BJ (cell line): ENCODE data around the gene RPL39. TPM values are rescaled to one million over a fixed set of nuclear protein-coding genes. Genes with fewer than 3 reads are reported as not detected.

ENCODE experiments used
- CTCF ChIA-PET: fragments of 350-600 bp; formaldehyde crosslinking; extraction: SDS; loops from one replicate; lab custom pipeline; 2021; ENCODE audit warnings: antibody characterized with exemption, inconsistent platforms; lab: Yijun Ruan, JAX
- POLR2A ChIA-PET: fragments of 300-600 bp; sonication (Branson Sonifier 250); formaldehyde crosslinking; extraction: SDS; loops from one replicate; lab custom pipeline; 2021; ENCODE audit warnings: antibody characterized with exemption; lab: Charles Lee
- DNase-seq: peaks from one replicate; pipeline ENCODE4 v3.0.0-alpha.2; 2011; ENCODE audit warnings: low read depth
- H3K27me3 ChIP-seq: 2 replicates; pipeline ENCODE4 v1.6.0; 2011; ENCODE audit warnings: low read length; ENCODE audit not compliant: control insufficient read depth, insufficient read depth
- H3K36me3 ChIP-seq: 2 replicates; pipeline ENCODE4 v1.5.1; 2011; ENCODE audit warnings: low read length; ENCODE audit not compliant: control insufficient read depth, insufficient read depth
- H3K4me3 ChIP-seq: 2 replicates; pipeline ENCODE4 v1.5.1; 2011; ENCODE audit warnings: low read depth, mild to moderate bottlenecking, control low read depth, low read length
- polyA plus RNA-seq: library from polyadenylated mRNA; depleted of rRNA; stranded (reverse); fragments of >200 nt; gene quantifications from 2 replicates; pipeline ENCODE4 v1.2.3, GENCODE V29; 2011
- TF ChIP-seq, protein P1 (sequence below): IDR thresholded peaks from 2 replicates; pipeline ENCODE4 v1.5.1; 2011; ENCODE audit warnings: low read depth, mild to moderate bottlenecking, control low read depth, inconsistent platforms, low read length, moderate library complexity; ENCODE audit not compliant: insufficient read depth

RPL39 gene
- polyA plus RNA-seq, 1 experiment, result 935 TPM

DNA sequence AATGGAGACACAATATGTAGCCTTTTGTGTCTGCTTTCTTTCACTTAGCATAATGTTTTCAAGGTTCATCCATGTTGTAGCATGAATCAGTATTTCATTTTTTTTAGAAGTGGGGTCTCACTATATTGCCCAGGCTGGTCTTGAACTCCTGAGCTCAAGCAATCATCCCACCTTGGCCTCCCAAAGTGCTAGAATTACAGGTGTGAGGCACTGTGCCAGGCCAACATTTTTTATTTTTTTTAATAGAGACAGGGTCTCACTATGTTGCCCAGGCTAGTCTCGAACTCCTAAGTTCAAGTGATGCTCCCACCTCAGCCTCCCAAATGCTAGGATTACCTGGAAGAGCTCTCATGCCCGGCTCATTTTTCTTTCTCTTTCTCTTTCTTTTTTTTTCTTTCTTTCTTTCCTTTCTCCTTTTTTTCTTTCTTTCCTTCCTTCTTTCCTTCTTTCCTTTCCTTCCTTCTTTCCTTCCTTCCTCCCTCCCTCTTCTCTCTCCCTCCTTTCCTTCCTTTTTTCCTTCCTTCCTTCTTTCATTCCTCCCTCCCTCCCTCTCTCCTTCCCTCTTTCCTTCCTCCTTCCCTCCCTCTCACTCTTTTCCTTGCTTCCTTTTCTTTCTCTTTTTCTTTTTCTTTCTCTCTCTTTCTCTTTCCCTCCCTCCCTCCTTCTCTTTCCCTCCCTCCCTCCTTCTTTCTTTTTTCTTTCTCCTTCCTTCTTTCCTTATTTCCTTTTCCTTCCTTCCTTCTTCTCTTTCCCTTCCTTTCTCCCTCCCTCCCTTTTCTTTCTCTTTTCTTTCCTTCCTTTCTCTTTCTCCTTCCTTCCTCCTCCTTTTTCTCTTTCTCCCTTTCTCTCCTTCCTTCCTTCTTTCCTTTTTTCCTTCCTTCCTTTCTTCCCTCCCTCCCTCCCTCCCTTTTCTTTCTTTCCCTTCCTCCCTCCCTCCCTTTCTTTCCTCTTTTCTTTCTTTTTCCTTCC lies 10.1 kb upstream of the RPL39 start:
- H3K36me3 ChIP-seq, result no peaks in the 10 kb centered on the region
- TF ChIP-seq, protein P1, sequence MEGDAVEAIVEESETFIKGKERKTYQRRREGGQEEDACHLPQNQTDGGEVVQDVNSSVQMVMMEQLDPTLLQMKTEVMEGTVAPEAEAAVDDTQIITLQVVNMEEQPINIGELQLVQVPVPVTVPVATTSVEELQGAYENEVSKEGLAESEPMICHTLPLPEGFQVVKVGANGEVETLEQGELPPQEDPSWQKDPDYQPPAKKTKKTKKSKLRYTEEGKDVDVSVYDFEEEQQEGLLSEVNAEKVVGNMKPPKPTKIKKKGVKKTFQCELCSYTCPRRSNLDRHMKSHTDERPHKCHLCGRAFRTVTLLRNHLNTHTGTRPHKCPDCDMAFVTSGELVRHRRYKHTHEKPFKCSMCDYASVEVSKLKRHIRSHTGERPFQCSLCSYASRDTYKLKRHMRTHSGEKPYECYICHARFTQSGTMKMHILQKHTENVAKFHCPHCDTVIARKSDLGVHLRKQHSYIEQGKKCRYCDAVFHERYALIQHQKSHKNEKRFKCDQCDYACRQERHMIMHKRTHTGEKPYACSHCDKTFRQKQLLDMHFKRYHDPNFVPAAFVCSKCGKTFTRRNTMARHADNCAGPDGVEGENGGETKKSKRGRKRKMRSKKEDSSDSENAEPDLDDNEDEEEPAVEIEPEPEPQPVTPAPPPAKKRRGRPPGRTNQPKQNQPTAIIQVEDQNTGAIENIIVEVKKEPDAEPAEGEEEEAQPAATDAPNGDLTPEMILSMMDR, result no peak
- no peak overlapping the region for H3K4me3 ChIP-seq
- CTCF ChIA-PET, result no interaction called here
- DNase-seq, result no peak
- no peaks in the 10 kb centered on the region for H3K27me3 ChIP-seq
- POLR2A ChIA-PET, result no interaction called here

DNA sequence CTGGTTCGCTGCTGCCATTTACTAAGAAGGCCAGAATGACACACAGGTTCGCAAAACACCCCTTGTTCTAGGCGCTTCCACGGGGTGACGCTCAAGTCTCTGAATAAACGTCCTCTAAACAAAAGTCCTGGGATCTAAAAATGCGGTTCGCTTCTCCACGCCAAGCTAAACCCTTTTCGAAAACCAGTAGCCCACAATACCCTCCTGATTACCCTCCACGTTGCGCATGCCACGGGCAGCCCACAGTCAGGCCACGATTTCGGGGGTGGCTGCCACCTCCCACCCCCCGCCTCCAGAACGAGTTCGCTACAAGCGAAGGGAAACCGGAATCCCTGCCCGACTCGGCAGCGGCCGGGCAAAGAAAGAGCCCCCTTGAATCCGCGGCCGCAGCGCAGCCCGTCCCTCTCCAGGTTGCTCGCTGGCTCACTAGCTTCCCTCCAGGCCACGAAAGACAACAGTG lies 423 bp downstream of the RPL39 start:
- CTCF ChIA-PET, result interaction anchor here (0.7 kb wide), 1 partner anchor 36 kb away, joined by 3 read pairs; no protein-coding TSS in a partner anchor
- DNase-seq, result no peak
- Histone ChIP-seq H3K4me3 (peak overlapping the region; percentile 73), H3K27me3 (no peaks in the 10 kb centered on the region), H3K36me3 (peaks cover 2% of the 10 kb centered on the region; the same call in 1 of the 2 replicates)
- TF ChIP-seq, protein P1, result peak; percentile 17; the same call in 1 of the 2 replicates
- POLR2A ChIA-PET, result interaction anchor here (1.0 to 1.4 kb wide), 5 partner anchors 16 to 217 kb away, joined by 3 to 11 read pairs (median 4); partner anchors contain the start of genes NKRF, SOWAHD and UPF3B

DNA sequence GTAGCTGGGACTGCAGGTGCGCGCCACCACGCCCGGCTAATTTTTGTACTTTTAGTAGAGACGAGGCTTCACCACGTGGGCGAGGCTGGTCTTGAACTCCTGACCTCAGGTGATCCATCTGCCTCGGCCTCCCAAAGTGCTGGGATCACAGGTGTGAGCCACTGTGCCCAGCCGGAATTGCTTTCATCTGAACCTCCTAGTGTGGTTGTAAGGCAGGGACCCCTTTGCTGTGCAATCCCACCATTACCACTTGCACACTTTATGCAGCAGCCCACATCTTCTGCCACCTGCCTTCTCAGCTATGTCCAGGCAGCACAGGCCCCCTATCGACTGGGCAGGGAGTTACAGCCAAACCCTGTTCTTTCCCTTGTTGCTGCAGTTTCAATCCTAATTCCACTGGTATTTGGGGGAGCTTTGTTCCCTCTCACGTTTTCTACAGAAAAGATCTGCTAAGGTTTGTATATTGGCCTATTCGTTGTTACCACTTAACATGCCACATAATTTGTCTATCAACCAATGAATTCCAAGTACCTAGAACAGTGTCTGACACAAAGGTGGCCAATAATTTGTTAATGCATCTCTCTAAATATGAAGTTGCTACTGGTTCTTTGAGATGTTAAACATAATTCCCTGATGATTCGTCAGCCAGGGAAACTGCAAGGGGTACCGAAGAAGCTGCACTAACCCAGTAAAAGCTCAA lies 6.5 kb downstream of the RPL39 start:
- POLR2A ChIA-PET, result no interaction called here
- CTCF ChIA-PET, result interaction anchor here (0.7 to 1.4 kb wide), 5 partner anchors 10 to 179 kb away, joined by 3 to 7 read pairs (median 3); no protein-coding TSS in a partner anchor
- TF ChIP-seq, protein P1, result peak; percentile 57
- DNase-seq, result no peak
- Histone ChIP-seq H3K36me3 (peaks cover 2% of the 10 kb centered on the region; the same call in 1 of the 2 replicates), H3K4me3 (no peak overlapping the region), H3K27me3 (no peaks in the 10 kb centered on the region)

DNA sequence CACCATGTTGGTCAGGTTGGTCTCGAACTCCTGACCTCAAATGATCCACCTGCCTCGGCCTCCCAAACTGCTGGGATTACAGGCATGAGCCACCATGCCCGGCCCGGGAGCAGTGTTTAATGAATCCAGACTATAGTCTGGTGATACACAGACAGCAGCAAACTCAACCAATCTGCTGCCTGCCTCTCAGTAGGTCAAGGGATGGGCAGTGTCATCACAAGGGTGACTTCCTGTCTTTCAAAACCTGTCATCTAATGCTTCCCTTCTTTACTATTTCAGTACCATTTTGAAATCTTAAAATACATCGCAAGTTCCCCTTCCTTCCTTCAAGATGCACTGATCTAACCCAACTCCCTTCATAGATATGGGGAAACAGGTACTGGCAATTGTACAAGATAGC lies 8.4 kb downstream of the RPL39 start:
- H3K36me3 ChIP-seq, result no peaks in the 10 kb centered on the region
- ChIA-PET CTCF (no interaction called here), POLR2A (no interaction called here)
- H3K4me3 ChIP-seq, result no peak overlapping the region
- TF ChIP-seq, protein P1, result no peak
- no peak for DNase-seq
- H3K27me3 ChIP-seq, result no peaks in the 10 kb centered on the region
